ENCODE data around the gene ZFHX3.
A peak's percentile ranks its signal among the peaks of the same experiment; 100 is the strongest.

ZFHX3 gene

GRCh38 chr16:73067671-73068540 is 20.0 kb upstream of the ZFHX3 start:
- no peak for DNase-seq

- no peak for DNase-seq
Measured at GRCh38 chr16:73066927-73067670, 19.2 kb upstream of the ZFHX3 start.

- no peak for DNase-seq
Measured at GRCh38 chr16:73066331-73066926, 18.5 kb upstream of the ZFHX3 start.

- DNase-seq: no peak
Measured at GRCh38 chr16:73065632-73066330, 17.9 kb upstream of the ZFHX3 start.

- DNase-seq: no peak
Measured at GRCh38 chr16:73064994-73065545, 17.1 kb upstream of the ZFHX3 start.

GRCh38 chr16:73064212-73064993 is 16.5 kb upstream of the ZFHX3 start:
- no peak for DNase-seq

- no peak for DNase-seq
Measured at GRCh38 chr16:73063854-73064211, 15.9 kb upstream of the ZFHX3 start.

GRCh38 chr16:73062743-73063733 is 15.1 kb upstream of the ZFHX3 start:
- no peak for DNase-seq

- no peak for DNase-seq
Measured at GRCh38 chr16:73062001-73062616, 14.2 kb upstream of the ZFHX3 start.

- DNase-seq: no peak
Measured at GRCh38 chr16:73060892-73061490, 13.1 kb upstream of the ZFHX3 start.

- no peak for DNase-seq
Measured at GRCh38 chr16:73059779-73060615, 12.1 kb upstream of the ZFHX3 start.

- peak; percentile 59 for DNase-seq
Measured at GRCh38 chr16:73058616-73059409, 10.9 kb upstream of the ZFHX3 start.

GRCh38 chr16:73058221-73058615 is 10.3 kb upstream of the ZFHX3 start:
- DNase-seq: peak; percentile 19

GRCh38 chr16:73057291-73058210 is 9.6 kb upstream of the ZFHX3 start:
- DNase-seq: peak; percentile 19

GRCh38 chr16:73056921-73057290 is 9.0 kb upstream of the ZFHX3 start:
- DNase-seq: peak; percentile 13

- DNase-seq: no peak
Measured at GRCh38 chr16:73056448-73056847, 8.5 kb upstream of the ZFHX3 start.

Measured in NCI-H345 (cell line).